GM19099 (cell line): ENCODE data around the gene LRRN4.

ENCODE experiments used
- POLR2A ChIP-seq: IDR thresholded peaks from 3 replicates; pipeline ENCODE4 v1.6.1; 2011; ENCODE audit warnings: low read depth; ENCODE audit not compliant: insufficient read length; ENCODE audit errors: extremely low read depth

Gene LRRN4

GRCh38 chr20:6053776-6054688 is at the start of gene LRRN4:
Gene LRRN4 (minus strand): TSS chr20:6054060. CDS start chr20:6052799, 1,261 bp downstream.
- no peak for TF ChIP-seq POLR2A

GRCh38 chr20:6103301-6103700 is 49.4 kb upstream of the LRRN4 start:
- no peak for TF ChIP-seq POLR2A

GRCh38 chr20:6101346-6101745 is 47.5 kb upstream of the LRRN4 start:
- no peak for TF ChIP-seq POLR2A

GRCh38 chr20:6100246-6100645 is 46.4 kb upstream of the LRRN4 start:
- no peak for TF ChIP-seq POLR2A

- no peak for TF ChIP-seq POLR2A
Measured at GRCh38 chr20:6099819-6100218, 46.0 kb upstream of the LRRN4 start.

- TF ChIP-seq POLR2A, result no peak
Measured at GRCh38 chr20:6095409-6095808, 41.5 kb upstream of the LRRN4 start.

GRCh38 chr20:6094565-6094964 is 40.7 kb upstream of the LRRN4 start:
- TF ChIP-seq POLR2A, result no peak

- no peak for TF ChIP-seq POLR2A
Measured at GRCh38 chr20:6094063-6094462, 40.2 kb upstream of the LRRN4 start.

- no peak for TF ChIP-seq POLR2A
Measured at GRCh38 chr20:6091661-6092060, 37.8 kb upstream of the LRRN4 start.

- TF ChIP-seq POLR2A, result no peak
Measured at GRCh38 chr20:6086868-6087267, 33.0 kb upstream of the LRRN4 start.

- TF ChIP-seq POLR2A, result no peak
Measured at GRCh38 chr20:6083926-6084325, 30.1 kb upstream of the LRRN4 start.

GRCh38 chr20:6081236-6081635 is 27.4 kb upstream of the LRRN4 start:
- TF ChIP-seq POLR2A, result no peak

- no peak for TF ChIP-seq POLR2A
Measured at GRCh38 chr20:6079016-6079415, 25.2 kb upstream of the LRRN4 start.

- TF ChIP-seq POLR2A, result no peak
Measured at GRCh38 chr20:6075428-6076219, 21.8 kb upstream of the LRRN4 start.

- no peak for TF ChIP-seq POLR2A
Measured at GRCh38 chr20:6074784-6075183, 20.9 kb upstream of the LRRN4 start.

- no peak for TF ChIP-seq POLR2A
Measured at GRCh38 chr20:6074145-6074561, 20.3 kb upstream of the LRRN4 start.
